Measurements from ENCODE around the gene CCDC9. TPM values are rescaled to one million over a fixed set of nuclear protein-coding genes. Genes with fewer than 3 reads are reported as not detected.

Gene CCDC9
- total and polyA plus RNA-seq, 2 of the 13 experiments (the other 11 are each of a cell fraction or from before 2014, with no cell fraction given): 2.9 to 6.3 TPM

GRCh38 chr19:47296036-47296435, 39.7 kb downstream of the CCDC9 start (continued):
- no peak for TF ChIP-seq ZNF20 (CRISPR knock-in tag; IDR thresholded peaks at IDR 0.05)
- 0 out of 2 replicates have a peak, but pooled peaks have one; percentile 40 for TF ChIP-seq SP140L (CRISPR knock-in tag; IDR thresholded peaks at IDR 0.05; ENCODE audit: borderline replicate concordance)
- TF ChIP-seq POLR2AphosphoS5 (IDR thresholded peaks at IDR 0.05; ENCODE audit: low read depth, low read length): no peak
- no peak for TF ChIP-seq NFAT5 (CRISPR knock-in tag; IDR thresholded peaks at IDR 0.05)
- TF ChIP-seq ZNF776 (CRISPR knock-in tag; IDR thresholded peaks at IDR 0.05): no peak
- TF ChIP-seq MXD4 (CRISPR knock-in tag; IDR thresholded peaks at IDR 0.05): no peak
- TF ChIP-seq ZBTB42 (CRISPR knock-in tag; IDR thresholded peaks at IDR 0.05): no peak
- no peak for TF ChIP-seq ZSCAN31 (CRISPR knock-in tag; IDR thresholded peaks at IDR 0.05; ENCODE audit: low read depth)
- 0 out of 2 replicates have a peak, but pooled peaks have one; percentile 44 for TF ChIP-seq KDM2A (CRISPR knock-in tag; IDR thresholded peaks at IDR 0.05; ENCODE audit: borderline replicate concordance, low read depth)
- 0 out of 2 replicates have a peak, but pooled peaks have one; percentile 15 for TF ChIP-seq GATAD2A (CRISPR knock-in tag; IDR thresholded peaks at IDR 0.05)
- TF ChIP-seq KDM5A (IDR thresholded peaks at IDR 0.05; ENCODE audit: borderline replicate concordance, low read length): no peak
- TF ChIP-seq ZNF770 (CRISPR knock-in tag; IDR thresholded peaks at IDR 0.05): peak; percentile 79
- 0 out of 2 replicates have a peak, but pooled peaks have one; percentile 31 for TF ChIP-seq ERF (CRISPR knock-in tag; IDR thresholded peaks at IDR 0.05)
- TF ChIP-seq ZNF788 (CRISPR knock-in tag; IDR thresholded peaks at IDR 0.05; ENCODE audit: borderline replicate concordance): no peak
- TF ChIP-seq KAT8 (CRISPR knock-in tag; IDR thresholded peaks at IDR 0.05): 0 out of 2 replicates have a peak, but pooled peaks have one; percentile 25
- no peak for TF ChIP-seq ZSCAN5A (CRISPR knock-in tag; IDR thresholded peaks at IDR 0.05; ENCODE audit: borderline replicate concordance)
- no peak for TF ChIP-seq ZNF513 (CRISPR knock-in tag; conservative IDR thresholded peaks at IDR 0.05)
- no peak for TF ChIP-seq ATRX (CRISPR knock-in tag; IDR thresholded peaks at IDR 0.05; ENCODE audit: borderline replicate concordance)
- TF ChIP-seq U2AF1 (optimal IDR thresholded peaks at IDR 0.05; ENCODE audit: low read depth, low read length): no peak
- TF ChIP-seq ZNF530 (CRISPR knock-in tag; IDR thresholded peaks at IDR 0.05; ENCODE audit: low read depth): no peak
- peak; percentile 93 for TF ChIP-seq STAG1 (CRISPR knock-in tag; IDR thresholded peaks at IDR 0.05)
- no peak for TF ChIP-seq ZSCAN12 (CRISPR knock-in tag; IDR thresholded peaks at IDR 0.05)
